ENCODE results near the gene SLC5A9. TPM values are rescaled to one million over a fixed set of nuclear protein-coding genes. Genes with fewer than 3 reads are reported as not detected.

SLC5A9 gene
- polyA plus RNA-seq, 3 donors = 0.15 to 0.42 (median 0.28) TPM

DNA sequence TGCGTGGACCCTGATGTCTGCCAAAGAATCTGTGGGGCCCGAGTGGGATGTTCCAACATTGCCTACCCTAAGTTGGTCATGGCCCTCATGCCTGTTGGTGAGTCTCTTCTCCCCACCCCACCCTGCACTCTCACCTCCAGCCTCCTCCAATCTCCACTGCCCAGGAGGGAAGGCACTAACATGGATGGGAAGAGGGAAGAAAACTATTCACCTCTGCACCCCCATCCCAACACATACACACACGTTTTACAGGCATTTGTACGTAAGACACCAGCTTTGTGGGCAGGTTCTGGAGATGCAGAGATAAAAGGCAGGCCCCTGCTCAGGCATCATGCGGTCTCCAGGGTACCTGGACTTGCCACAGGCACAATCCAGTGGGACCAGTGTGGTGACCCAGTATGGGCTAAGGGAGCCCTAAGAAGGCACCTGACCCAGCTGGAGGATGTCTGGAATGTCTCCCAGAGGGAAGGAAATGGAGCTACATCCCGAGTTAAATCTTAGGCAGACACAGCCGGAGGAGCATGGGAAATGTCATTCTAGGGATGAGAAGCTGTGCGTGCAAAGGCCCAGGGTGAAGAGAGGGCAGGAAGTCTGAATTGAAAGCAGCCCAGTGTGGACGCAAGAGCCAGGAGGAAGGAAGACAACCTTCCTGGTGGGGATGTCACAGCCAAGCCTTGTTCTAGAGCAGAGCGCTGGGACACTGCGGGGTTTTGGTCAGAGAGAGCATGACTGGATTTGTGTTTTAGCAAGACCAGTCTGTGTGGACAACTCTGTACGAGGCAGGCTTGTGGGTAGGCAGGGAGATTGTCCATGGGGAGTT, 11.4 kb downstream of the SLC5A9 start:
- peaks cover 2 to 10% (median 2%) of the 10 kb centered on the region in 3 donors for H3K27me3 Mint-ChIP-seq (ENCODE audit: low read depth in 3 of 3)
- no peak overlapping the region for H2AFZ ChIP-seq (ENCODE audit: insufficient read depth, low read depth, low read length, poor library complexity, severe bottlenecking)
- no peaks in the 10 kb centered on the region for H4K20me1 ChIP-seq (ENCODE audit: insufficient read depth, low read length)
- H3K9me3 Mint-ChIP-seq = peaks cover 0 to 2% (median 0%) of the 10 kb centered on the region in 7 donors
- H3K4me2 ChIP-seq (replicated peaks; ENCODE audit: extremely low read depth, low read length, poor library complexity, severe bottlenecking) = no peak overlapping the region
- H3K36me3 Mint-ChIP-seq = no peaks in the 10 kb centered on the region
- no peak overlapping the region for H3K4me3 ChIP-seq (replicated peaks in 1 of 3; ENCODE audit: low read depth in 2 of 3, low read length in 3 of 3)
- peaks cover 8 to 14% of the 10 kb centered on the region in 2 donors for H3K4me1 ChIP-seq (ENCODE audit: control insufficient read depth in 1 of 2, insufficient read depth in 2 of 2, low read length in 2 of 2)
- WGBS (ENCODE audit: insufficient coverage) = 79% methylated on average over 10 of the region's 12 CpGs
- no peak overlapping the region for H3K4me3 Mint-ChIP-seq
- H3K9ac ChIP-seq (ENCODE audit: insufficient read depth, low read length, poor library complexity, severe bottlenecking) = no peak overlapping the region
- no peak for DNase-seq
- intact Hi-C loops (cut with micrococcal nuclease) = loop anchor here in 1 of 2 donors (10.0 kb wide), 1 partner anchor 249 kb away; no protein-coding TSS in a partner anchor
- TF ChIP-seq CTCF (IDR thresholded peaks at IDR 0.05) = no peak
- no peak overlapping the region for H3K27ac ChIP-seq (ENCODE audit: low read depth in 1 of 2, low read length in 2 of 2)
- H3K9me3 ChIP-seq (replicated peaks in 1 of 2; ENCODE audit: control insufficient read depth in 1 of 2, insufficient read depth in 1 of 2, low read length in 2 of 2) = no peaks in the 10 kb centered on the region
- peaks cover 12% of the 10 kb centered on the region for H3K4me1 Mint-ChIP-seq
- no peaks in the 10 kb centered on the region for H3K36me3 ChIP-seq (replicated peaks in 1 of 2; ENCODE audit: control insufficient read depth in 1 of 2, insufficient read depth in 2 of 2, low read length in 2 of 2)
- no peaks in the 10 kb centered on the region for H3K79me2 ChIP-seq (ENCODE audit: insufficient read depth, low read length)
- peak overlapping the region in 1 of 7 donors; percentile 15 for H3K27ac Mint-ChIP-seq
- H3K27me3 ChIP-seq (ENCODE audit: control insufficient read depth in 2 of 2, insufficient read depth in 2 of 2, low read length in 2 of 2) = no peaks in the 10 kb centered on the region

- Mint-ChIP-seq H3K27ac (peak overlapping the region in 1 of 7 donors; percentile 58), H3K36me3 (no peaks in the 10 kb centered on the region), H3K4me3 (no peak overlapping the region), H3K27me3 (ENCODE audit: low read depth in 3 of 3) (peaks cover under 1 to 8% (median 5%) of the 10 kb centered on the region in 3 donors), H3K4me1 (peaks cover 10% of the 10 kb centered on the region), H3K9me3 (peaks cover 0 to 2% (median 0%) of the 10 kb centered on the region in 7 donors)
- Histone ChIP-seq H3K79me2 (ENCODE audit: insufficient read depth, low read length) (no peaks in the 10 kb centered on the region), H3K4me1 (ENCODE audit: control insufficient read depth in 1 of 2, insufficient read depth in 2 of 2, low read length in 2 of 2) (peaks cover 1 to 4% of the 10 kb centered on the region in 2 donors), H3K9ac (ENCODE audit: insufficient read depth, low read length, poor library complexity, severe bottlenecking) (no peak overlapping the region), H3K27ac (ENCODE audit: low read depth in 1 of 2, low read length in 2 of 2) (no peak overlapping the region), H3K4me3 (replicated peaks in 1 of 3; ENCODE audit: low read depth in 2 of 3, low read length in 3 of 3) (no peak overlapping the region), H4K20me1 (ENCODE audit: insufficient read depth, low read length) (no peaks in the 10 kb centered on the region), H2AFZ (ENCODE audit: insufficient read depth, low read depth, low read length, poor library complexity, severe bottlenecking) (no peak overlapping the region), H3K27me3 (ENCODE audit: control insufficient read depth in 2 of 2, insufficient read depth in 2 of 2, low read length in 2 of 2) (no peaks in the 10 kb centered on the region), H3K9me3 (replicated peaks in 1 of 2; ENCODE audit: control insufficient read depth in 1 of 2, insufficient read depth in 1 of 2, low read length in 2 of 2) (no peaks in the 10 kb centered on the region), H3K4me2 (replicated peaks; ENCODE audit: extremely low read depth, low read length, poor library complexity, severe bottlenecking) (no peak overlapping the region), H3K36me3 (replicated peaks in 1 of 2; ENCODE audit: control insufficient read depth in 1 of 2, insufficient read depth in 2 of 2, low read length in 2 of 2) (no peaks in the 10 kb centered on the region)
- TF ChIP-seq CTCF (IDR thresholded peaks at IDR 0.05) = no peak
- DNase-seq = no peak
- intact Hi-C loops (cut with micrococcal nuclease) = loop anchor here (5.0 to 10.0 kb wide), 3 partner anchors 143 to 251 kb away; partner anchors contain the start of gene TRABD2B (in 1 of the 2)
- 96% methylated on average over 9 of the region's 13 CpGs for WGBS (ENCODE audit: insufficient coverage)
Observed at GRCh38 chr1:48235652-48236051, 13.1 kb downstream of the SLC5A9 start.
